ENCODE measurements around the gene ALPG. TPM values are rescaled to one million over a fixed set of nuclear protein-coding genes. Genes with fewer than 3 reads are reported as not detected.

The ALPG gene
- total and polyA plus RNA-seq, 2 of the 4 experiments (the other 2 are of a cell fraction), result not detected

DNA sequence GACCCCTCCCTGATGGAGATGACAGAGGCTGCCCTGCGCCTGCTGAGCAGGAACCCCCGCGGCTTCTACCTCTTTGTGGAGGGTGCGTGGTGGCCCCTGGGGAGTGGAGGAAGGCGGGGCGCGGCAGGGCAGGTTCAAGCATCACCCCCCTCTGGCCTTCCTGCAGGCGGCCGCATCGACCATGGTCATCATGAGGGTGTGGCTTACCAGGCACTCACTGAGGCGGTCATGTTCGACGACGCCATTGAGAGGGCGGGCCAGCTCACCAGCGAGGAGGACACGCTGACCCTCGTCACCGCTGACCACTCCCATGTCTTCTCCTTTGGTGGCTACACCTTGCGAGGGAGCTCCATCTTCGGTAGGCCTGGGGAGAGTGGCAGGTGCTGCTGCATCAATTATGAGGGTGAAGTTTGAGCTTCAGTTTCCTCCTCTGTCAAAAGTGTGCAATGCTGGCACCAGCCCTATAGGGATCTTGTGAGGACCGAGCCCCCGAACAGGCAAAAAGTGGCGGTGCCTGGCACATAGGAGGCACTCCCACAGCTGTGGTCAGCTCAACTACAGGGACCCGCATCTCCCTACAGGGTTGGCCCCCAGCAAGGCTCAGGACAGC lies 51.5 kb downstream of the ALPG start (continued):
- TF ChIP-seq, protein P1, sequence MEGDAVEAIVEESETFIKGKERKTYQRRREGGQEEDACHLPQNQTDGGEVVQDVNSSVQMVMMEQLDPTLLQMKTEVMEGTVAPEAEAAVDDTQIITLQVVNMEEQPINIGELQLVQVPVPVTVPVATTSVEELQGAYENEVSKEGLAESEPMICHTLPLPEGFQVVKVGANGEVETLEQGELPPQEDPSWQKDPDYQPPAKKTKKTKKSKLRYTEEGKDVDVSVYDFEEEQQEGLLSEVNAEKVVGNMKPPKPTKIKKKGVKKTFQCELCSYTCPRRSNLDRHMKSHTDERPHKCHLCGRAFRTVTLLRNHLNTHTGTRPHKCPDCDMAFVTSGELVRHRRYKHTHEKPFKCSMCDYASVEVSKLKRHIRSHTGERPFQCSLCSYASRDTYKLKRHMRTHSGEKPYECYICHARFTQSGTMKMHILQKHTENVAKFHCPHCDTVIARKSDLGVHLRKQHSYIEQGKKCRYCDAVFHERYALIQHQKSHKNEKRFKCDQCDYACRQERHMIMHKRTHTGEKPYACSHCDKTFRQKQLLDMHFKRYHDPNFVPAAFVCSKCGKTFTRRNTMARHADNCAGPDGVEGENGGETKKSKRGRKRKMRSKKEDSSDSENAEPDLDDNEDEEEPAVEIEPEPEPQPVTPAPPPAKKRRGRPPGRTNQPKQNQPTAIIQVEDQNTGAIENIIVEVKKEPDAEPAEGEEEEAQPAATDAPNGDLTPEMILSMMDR (conservative IDR thresholded peaks at IDR 0.05; ENCODE audit: low read depth, low read length), result no peak
- TF ChIP-seq POLR2A (IDR thresholded peaks at IDR 0.05; ENCODE audit: low read depth, low read length), result no peak
- TF ChIP-seq CEBPB (IDR thresholded peaks at IDR 0.05; ENCODE audit: low read depth, low read length), result no peak
- TF ChIP-seq RAD21 (IDR thresholded peaks at IDR 0.05; ENCODE audit: low read length), result no peak
- no peak for TF ChIP-seq RCOR1 (IDR thresholded peaks at IDR 0.05; ENCODE audit: insufficient replicate concordance, low read length)
- no peak for TF ChIP-seq SMC3 (IDR thresholded peaks at IDR 0.05; ENCODE audit: low read depth, low read length)
- TF ChIP-seq, protein P2, sequence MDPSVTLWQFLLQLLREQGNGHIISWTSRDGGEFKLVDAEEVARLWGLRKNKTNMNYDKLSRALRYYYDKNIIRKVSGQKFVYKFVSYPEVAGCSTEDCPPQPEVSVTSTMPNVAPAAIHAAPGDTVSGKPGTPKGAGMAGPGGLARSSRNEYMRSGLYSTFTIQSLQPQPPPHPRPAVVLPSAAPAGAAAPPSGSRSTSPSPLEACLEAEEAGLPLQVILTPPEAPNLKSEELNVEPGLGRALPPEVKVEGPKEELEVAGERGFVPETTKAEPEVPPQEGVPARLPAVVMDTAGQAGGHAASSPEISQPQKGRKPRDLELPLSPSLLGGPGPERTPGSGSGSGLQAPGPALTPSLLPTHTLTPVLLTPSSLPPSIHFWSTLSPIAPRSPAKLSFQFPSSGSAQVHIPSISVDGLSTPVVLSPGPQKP (IDR thresholded peaks at IDR 0.05; ENCODE audit: borderline replicate concordance, low read depth, low read length), result no peak
